ENCODE data around the gene CALML6.
"Not testable (repeated sequence)": the region's sequence is repeated elsewhere in the genome, so short reads cannot be mapped to it uniquely, and the experiment has no call there.

Gene CALML6

GRCh38 chr1:1926886-1927660 lies 12.0 kb downstream of the CALML6 start:
- DNase-seq, result peak; percentile 49

GRCh38 chr1:1927751-1928150 lies 12.7 kb downstream of the CALML6 start:
- DNase-seq, result no peak

GRCh38 chr1:1928231-1929101 lies 13.4 kb downstream of the CALML6 start:
- peak; percentile 46 for DNase-seq

GRCh38 chr1:1929102-1929638 lies 14.1 kb downstream of the CALML6 start:
- DNase-seq, result no peak

GRCh38 chr1:1929639-1930545 lies 14.8 kb downstream of the CALML6 start:
- DNase-seq, result peak; percentile 44

GRCh38 chr1:1934848-1935247 lies 19.8 kb downstream of the CALML6 start:
- not testable (repeated sequence) for DNase-seq

- peak; percentile 44 for DNase-seq
These were observed 22.0 kb downstream of the CALML6 start for GRCh38 chr1:1937061-1937460.

- DNase-seq, result peak; percentile 52
These were observed 22.7 kb downstream of the CALML6 start for GRCh38 chr1:1937549-1938275.

GRCh38 chr1:1938276-1938573 lies 23.2 kb downstream of the CALML6 start:
- no peak for DNase-seq

- no peak for DNase-seq
These were observed 23.7 kb downstream of the CALML6 start for GRCh38 chr1:1938613-1939295.

GRCh38 chr1:1939296-1940122 lies 24.4 kb downstream of the CALML6 start:
- no peak for DNase-seq

- no peak for DNase-seq
These were observed 25.0 kb downstream of the CALML6 start for GRCh38 chr1:1940123-1940425.

- DNase-seq, result no peak
These were observed 26.3 kb downstream of the CALML6 start for GRCh38 chr1:1941211-1941841.

- DNase-seq, result no peak
These were observed 27.1 kb downstream of the CALML6 start for GRCh38 chr1:1941868-1942752.

- no peak for DNase-seq
These were observed 27.9 kb downstream of the CALML6 start for GRCh38 chr1:1942753-1943656.

GRCh38 chr1:1943834-1944570 lies 28.9 kb downstream of the CALML6 start:
- DNase-seq, result peak; percentile 85

- DNase-seq, result no peak
These were observed 30.8 kb downstream of the CALML6 start for GRCh38 chr1:1945782-1946393.

Data from islet precursor cell (in vitro differentiated cells).